COLO668 (cell line): ENCODE data around the gene GALNT6.

ENCODE experiments used
- DNase-seq: peaks from one replicate; lab custom pipeline; 2025; ENCODE audit not compliant: unreplicated experiment; lab: John Stamatoyannopoulos, UW

Gene GALNT6

GRCh38 chr12:51406290-51406689, 15.1 kb upstream of the GALNT6 start:
- no peak for DNase-seq

DNA sequence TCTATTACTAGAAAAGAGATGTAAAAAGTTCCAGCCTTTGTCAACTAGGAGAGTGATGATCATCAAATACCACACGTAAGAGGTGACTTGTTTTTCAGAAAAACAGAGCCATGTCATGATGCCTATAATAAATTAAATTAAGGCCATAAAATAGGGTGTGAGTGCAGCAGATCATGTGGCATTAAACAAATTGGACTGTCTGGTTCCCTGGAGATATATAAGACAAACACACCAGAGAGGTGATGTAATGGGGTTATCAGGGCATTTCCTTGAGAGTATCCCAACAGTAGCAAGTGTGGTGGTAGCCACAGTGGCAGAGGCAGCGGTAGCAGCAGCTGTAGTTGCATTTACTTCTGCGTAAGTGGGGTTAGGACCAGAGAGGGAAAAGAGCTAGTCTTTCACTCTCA, 14.6 kb upstream of the GALNT6 start:
- DNase-seq, result no peak

GRCh38 chr12:51404627-51405026, 13.4 kb upstream of the GALNT6 start:
- no peak for DNase-seq

DNA sequence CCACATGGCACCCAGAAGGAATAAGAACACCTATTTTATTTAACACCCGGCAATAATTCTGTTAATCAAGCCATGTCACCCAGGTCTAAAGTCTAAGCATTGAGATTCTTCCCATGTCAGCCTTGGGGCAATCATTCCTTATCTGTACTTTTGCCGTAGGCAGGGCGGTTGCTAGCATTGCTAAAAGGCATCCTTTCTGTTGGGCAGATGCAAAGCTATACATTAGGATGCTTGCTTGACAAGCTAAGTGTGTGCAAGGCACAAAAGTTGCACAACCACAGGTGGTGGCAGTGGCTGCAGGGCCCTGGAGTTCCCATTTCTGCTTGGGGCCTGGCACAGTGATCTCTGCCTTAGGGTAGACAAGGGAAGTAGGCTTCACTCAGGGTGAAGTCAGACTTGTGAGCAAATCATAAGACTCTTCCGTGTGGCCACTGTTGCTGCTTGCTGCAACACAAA, 12.5 kb upstream of the GALNT6 start:
- no peak for DNase-seq

DNA sequence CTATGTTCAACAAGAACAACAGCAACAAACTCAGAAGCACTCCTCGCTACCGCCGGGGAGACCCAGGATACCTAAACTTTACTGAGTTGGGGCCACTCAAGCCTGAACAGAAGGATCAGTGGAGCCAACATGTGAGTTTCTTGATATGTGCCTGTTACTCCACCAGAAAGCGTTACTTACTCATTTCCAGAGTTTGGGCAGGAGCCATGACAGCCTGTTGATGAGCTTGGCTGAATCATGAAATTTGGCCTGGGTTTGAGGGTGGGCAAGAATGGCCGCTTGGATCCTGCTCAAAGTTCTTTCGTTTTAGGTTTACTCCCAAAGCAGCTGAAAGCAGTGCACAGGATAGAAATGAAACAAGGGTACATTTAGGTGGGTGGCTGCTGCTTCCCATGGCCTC, 12.0 kb upstream of the GALNT6 start:
- no peak for DNase-seq

DNA sequence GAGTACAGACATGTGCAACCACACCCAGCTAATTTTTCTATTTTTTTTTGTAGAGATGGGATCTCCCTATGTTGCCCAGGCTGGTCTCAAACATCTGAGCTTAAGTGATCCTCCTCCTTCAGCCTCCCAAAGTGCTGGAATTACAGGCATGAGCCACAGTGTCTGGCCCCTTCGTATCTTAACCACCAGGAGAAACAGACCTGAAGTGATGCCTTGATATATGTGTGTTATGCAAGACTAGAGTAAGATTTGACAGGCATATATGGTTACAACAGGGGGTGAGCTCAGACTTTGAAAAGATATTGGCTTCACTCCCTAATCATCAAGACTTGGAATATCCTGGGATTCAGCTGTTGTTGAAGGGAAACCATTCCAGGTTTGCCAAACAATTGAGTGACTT, 10.7 kb upstream of the GALNT6 start:
- DNase-seq, result no peak

DNA sequence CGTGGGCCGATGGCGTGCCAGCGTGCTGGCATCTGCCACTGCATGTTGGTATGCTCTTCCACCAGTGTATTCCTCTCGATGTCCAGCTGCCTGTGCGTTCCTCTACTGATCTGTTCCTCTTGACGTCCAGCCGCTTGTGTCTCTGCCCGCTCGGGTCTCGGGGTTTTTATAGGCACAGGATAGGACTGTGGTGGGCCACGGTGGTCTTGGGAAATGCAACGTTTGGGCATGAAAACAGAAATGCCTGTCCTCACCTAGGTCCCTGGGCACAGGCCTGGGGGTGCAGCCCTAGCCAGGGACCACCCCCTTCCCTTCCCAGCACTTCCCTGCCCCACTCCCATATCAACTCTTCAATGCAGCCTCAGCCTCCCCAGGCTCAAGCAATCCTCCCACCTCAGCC, 10.3 kb upstream of the GALNT6 start:
- DNase-seq, result no peak

GRCh38 chr12:51401020-51401419, 9.8 kb upstream of the GALNT6 start:
- DNase-seq, result no peak

- no peak for DNase-seq
These were observed 8.7 kb upstream of the GALNT6 start for GRCh38 chr12:51399891-51400290.

GRCh38 chr12:51397670-51398069, 6.5 kb upstream of the GALNT6 start:
- no peak for DNase-seq

DNA sequence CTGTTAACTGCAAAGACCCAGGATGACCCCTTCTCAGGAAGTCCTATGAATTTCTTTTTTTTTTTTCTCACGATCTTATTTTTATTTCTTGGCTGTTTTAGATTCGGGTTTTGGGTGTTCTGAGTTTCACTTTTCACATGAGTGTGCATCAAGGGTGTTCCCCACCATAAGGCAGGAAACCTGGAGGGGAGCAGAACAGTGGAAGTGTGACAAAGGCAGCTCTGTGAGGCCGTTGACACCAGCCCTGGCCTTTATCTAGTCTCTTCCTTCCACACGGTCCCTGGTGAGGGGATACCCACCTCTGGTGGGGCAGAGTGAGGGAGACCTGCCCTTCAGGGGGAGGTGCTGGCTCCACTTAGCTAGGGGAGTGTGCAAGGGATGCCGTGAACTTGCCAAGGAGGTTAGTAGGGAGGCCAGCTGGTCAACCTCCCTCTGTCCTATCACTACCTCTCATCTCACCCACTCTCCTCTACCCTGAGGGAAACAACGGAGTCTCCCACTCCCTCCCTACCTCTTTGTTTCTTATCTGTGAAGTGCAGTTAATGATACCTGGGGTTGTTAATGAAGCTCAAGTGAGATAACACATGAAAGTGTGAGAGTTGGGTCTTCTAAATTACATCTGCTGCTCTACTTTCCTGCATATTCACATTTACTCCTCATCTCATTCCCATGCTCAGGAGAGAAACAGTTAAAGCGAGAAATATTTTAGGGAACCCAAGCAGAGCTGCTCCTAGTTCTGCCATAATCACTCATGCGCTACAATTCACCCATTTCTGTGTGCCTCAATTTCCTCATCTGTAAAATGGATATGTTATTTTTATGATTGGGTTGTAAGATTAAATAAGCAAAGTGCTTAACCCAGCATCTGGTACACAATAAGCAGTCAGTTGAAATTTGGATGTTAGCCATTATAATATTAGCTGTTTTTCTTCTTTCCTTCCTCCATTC, 4.4 kb upstream of the GALNT6 start:
- no peak for DNase-seq

DNA sequence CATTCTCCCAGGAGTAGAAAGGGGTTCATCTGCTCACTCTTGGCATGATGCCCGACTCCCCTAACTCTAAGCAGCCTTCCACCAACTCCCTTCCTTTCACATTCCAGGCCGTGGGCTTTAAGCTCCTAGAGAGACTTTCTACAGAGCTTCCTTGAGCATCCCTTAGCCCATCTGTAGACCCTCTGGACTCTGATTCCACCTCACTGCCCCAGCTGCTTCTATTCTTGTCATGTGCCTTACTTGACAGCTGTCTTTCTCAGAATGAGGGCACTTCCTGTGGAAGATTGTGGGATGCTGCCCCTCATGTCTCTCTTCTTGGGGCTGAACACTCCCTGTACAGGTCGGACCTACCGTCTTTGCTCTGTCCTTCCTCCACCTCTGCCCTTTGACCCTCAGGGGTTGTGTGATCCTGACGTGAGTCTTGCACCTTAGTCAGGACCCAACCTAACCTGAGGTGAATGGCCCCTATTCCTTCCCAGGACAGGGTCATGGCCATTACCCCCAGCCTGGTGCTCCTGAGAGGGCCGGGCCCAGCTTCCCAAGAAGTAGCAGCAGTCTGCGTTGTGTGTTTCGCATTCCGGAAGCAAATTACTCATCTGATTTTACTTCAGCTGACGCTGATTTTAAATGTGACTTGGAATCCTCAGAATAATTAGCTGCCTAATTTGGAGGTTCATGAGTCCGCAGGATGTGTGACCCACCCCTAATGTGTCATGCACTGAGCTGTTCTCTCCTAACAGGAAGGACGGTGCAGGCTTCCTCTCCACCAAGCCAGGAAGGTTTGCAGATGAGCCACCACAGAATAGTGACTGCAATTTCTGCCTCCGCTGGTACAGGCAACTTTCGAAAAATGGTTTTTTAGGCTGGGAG, 2.7 kb upstream of the GALNT6 start:
- DNase-seq, result no peak

GRCh38 chr12:51392556-51393237, 1.5 kb upstream of the GALNT6 start:
- DNase-seq, result peak; percentile 3

- DNase-seq, result no peak
These were observed 319 bp downstream of the GALNT6 start for GRCh38 chr12:51390891-51391282.

- no peak for DNase-seq
These were observed 749 bp downstream of the GALNT6 start for GRCh38 chr12:51390457-51390856.

- DNase-seq, result no peak
These were observed 1.8 kb downstream of the GALNT6 start for GRCh38 chr12:51389302-51389999.

DNA sequence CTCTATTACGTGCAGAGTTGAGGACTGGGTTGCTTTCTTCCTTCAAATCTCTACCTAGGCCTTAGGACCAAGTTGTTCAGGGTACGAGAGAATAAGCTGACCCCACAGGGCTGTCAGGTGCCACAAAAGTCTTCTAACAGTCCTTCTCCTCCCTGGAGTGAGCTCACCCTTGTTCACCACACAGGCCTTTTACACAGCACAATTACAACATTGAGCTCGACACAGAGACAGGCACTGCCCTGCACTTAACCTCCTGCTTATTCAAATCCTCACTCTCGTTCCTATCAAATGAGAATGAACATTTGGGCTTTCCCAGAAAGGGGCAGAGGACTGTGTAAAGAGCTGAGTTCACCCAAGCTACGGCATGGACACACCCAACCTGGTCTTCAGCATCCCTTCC, 2.4 kb downstream of the GALNT6 start:
- DNase-seq, result no peak

DNA sequence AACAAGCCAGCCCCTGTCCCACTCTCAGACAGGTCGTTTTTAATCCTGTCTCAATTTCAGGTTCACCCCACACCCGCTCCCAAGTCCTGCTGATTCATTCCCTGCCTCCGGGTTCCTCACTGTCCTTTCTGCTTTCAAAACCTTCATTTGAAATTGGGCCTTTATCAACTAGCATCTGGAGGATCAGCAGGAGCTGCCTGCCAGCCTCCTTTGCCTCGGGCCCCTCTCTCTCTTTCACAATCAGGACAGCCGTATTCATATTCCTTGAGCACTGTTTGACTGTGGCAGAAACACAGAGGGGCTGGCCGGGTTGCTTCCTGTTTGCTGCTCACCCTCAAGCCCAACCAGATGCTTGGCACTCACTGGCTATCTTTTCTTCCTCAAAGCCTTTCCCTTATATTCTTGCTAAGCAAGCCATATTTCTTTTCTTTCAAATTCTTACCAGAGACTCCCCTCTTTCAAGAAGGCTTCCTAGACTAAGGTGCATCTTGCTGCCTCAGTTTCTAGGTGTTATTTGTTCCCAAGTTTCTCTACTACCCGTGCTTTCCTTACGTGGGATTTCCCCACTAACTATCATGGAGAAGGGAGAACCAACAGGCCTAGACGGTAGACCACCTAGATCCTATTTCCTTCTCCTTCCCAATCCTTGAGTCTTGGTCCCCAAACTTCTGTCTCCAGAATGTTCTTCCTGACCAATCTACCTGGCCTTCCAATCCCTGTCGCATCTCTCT, 3.0 kb downstream of the GALNT6 start:
- no peak for DNase-seq

GRCh38 chr12:51386351-51386750, 4.9 kb downstream of the GALNT6 start:
- no peak for DNase-seq

DNA sequence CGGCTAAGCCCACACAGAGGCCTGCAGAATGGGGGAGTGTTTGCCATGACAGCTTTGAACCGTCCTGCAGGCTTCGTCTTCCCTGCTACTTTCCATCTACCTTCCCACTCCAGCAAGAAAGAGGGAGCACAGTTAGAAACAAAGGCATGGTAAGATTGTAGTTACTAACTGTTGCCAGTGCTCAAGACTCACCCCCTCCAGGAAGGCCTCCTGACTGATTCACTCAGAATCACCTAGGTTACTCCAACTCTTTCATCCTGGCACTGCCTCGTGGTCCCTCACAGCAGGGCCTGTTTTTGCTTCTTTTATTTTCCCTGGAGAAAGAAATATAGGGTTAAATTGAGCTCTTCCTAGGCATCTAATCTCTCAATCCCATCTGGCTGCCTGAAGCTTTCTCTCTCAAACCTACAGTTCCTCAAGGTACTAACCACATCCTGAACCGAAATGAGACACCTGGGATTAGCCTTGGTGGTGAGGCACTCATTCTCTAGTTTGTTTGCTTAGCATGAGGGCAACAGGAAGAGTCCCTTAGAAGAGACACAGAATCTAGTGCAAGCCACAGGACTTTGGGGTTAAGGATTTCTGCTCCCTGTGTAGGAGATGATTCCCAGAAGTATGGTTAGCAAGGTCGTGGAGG, 7.8 kb downstream of the GALNT6 start:
- DNase-seq, result no peak
